Right lobe of liver (tissue), 6 donors: Measurements from ENCODE around the gene ALDOC. TPM values are rescaled to one million over a fixed set of nuclear protein-coding genes. Genes with fewer than 3 reads are reported as not detected.
A peak's percentile ranks its signal among the peaks of the same experiment; 100 is the strongest.

Experiments used
- ATAC-seq, 4 donors: fragments of 200-7000 bp; cut with Tn5 transposase; one replicate each; pipeline ENCODE4 v1.9.1; 2020; ENCODE audit warnings: mild to moderate bottlenecking in 4 of 4, moderate library complexity in 4 of 4
- DNase-seq, 3 donors: peaks; one replicate each; pipeline ENCODE4 v3.0.0-alpha.2; 2020
- H3K27ac ChIP-seq, 3 donors: fragments of 200-600 bp; one replicate each; pipeline ENCODE4 v1.8.0; 2022
- H3K27me3 ChIP-seq, 2 donors: fragments of 200-600 bp; one replicate each; pipeline ENCODE4 v1.8.0; 2022
- H3K36me3 ChIP-seq, 4 donors: fragments of 200-600 bp; sonication (generic) in 1 of 4; one replicate each; pipeline versions ENCODE4 v1.5.1 to v1.8.0; 2017 to 2022; ENCODE audit warnings: control low read depth in 1 of 4
- H3K4me1 ChIP-seq, 4 donors: fragments of 200-600 bp; sonication (generic) in 1 of 4; one replicate each; pipeline versions ENCODE4 v1.5.1 to v1.8.0; 2017 to 2022; ENCODE audit warnings: control low read depth in 1 of 4
- H3K4me3 ChIP-seq, 3 donors: fragments of 200-600 bp; one replicate each; pipeline ENCODE4 v1.8.0; 2022
- H3K9me3 ChIP-seq, 4 donors: fragments of 200-600 bp; sonication (generic) in 1 of 4; one replicate each; pipeline versions ENCODE4 v1.5.1 to v1.8.0; 2017 to 2022; ENCODE audit warnings: control low read depth in 1 of 4
- CTCF ChIP-seq, 4 donors: fragments of 200-600 bp in 3 of 4; fragments of 450-650 bp in 1 of 4; IDR thresholded peaks; one replicate each; pipeline versions ENCODE4 v1.5.1 to v1.8.0; 2016 to 2022; ENCODE audit warnings: antibody characterized with exemption in 4 of 4, mild to moderate bottlenecking in 2 of 4
- POLR2A ChIP-seq: fragments of 450-650 bp; IDR thresholded peaks from one replicate; pipeline ENCODE4 v1.6.1; 2017; ENCODE audit warnings: antibody characterized with exemption, mild to moderate bottlenecking
- WGBS: methylation state at CpG from one replicate; pipeline ENCODE4 v1.1.6; 2018; ENCODE audit warnings: low coverage, low lambda C conversion rate; ENCODE audit not compliant: insufficient coverage; ENCODE audit errors: missing lambda C conversion rate; 5-methylcytosine and 5-hydroxymethylcytosine counted together
- intact Hi-C, 2 donors: fragments of 100-400 bp; cut with DNase I; formaldehyde crosslinking; loops; one replicate each; pipeline versions ENCODE4 v1.11.2 to v1.14.1; 2022
- total RNA-seq, 6 experiments: library from RNA; depleted of rRNA in 2 of 6; stranded (reverse); fragments of >200 nt in 2 of 6; fragmentation: NEBNext Ultra II Directional in 3 of 6; extraction: Animal tissue kit (Norgen Biotek cat#: 25700) in 3 of 6; gene quantifications; one replicate each; pipeline versions ENCODE4 v1.1.0 to v1.2.4, GENCODE V29; 2016 to 2023
- donor health status: DM: no; HTN: yes; CAD: no.
- donor health status: DM: no; HTN: no; CAD: no.
- donor health status: DM: no; HTN: no; CAD: no.
- donor health status: DM: no; HTN: yes; CAD: no.
- donor health status: DM: no; HTN: yes; CAD: no.

ALDOC gene
- total RNA-seq, 6 experiments from 2014 or later: 36.0 to 76.6 (median 48.9) TPM

- TF ChIP-seq CTCF (IDR thresholded peaks at IDR 0.05) (no peak), POLR2A (peak; percentile 86)
- H3K4me3 ChIP-seq: peak within 1 kb of the TSS; percentile 36 to 93 (median 78)
- H3K36me3 ChIP-seq: peaks cover 0 to 35% (median 15%) of the 10 kb centered on the region in 4 donors
- intact Hi-C loops: no loop called here
- ATAC-seq (peak; percentile 85 to 90 (median 88)), DNase-seq (peak; percentile 88 to 90 (median 89))
- peaks cover 0 to 17% (median 9%) of the 10 kb centered on the region in 4 donors for H3K4me1 ChIP-seq
- no peaks in the 10 kb centered on the region for H3K9me3 ChIP-seq
- 3% methylated on average over 19 of the region's 67 CpGs for WGBS
- peak within 1 kb of the TSS; percentile 16 to 66 (median 62) for H3K27ac ChIP-seq
- H3K27me3 ChIP-seq: no peaks in the 10 kb centered on the region
These were observed 24.3 kb downstream of the ALDOC start, which contains the start of gene UNC119 for GRCh38 chr17:28552176-28552999. Gene UNC119, minus strand, starts transcription at chr17:28552624. Its CDS starts 67 bp downstream, at chr17:28552557.

- 20% methylated on average over 10 of the region's 10 CpGs for WGBS
- intact Hi-C loops: no loop called here
- peak overlapping the region; percentile 36 to 93 (median 78) for H3K4me3 ChIP-seq
- TF ChIP-seq POLR2A: no peak
- TF ChIP-seq CTCF (IDR thresholded peaks at IDR 0.05): no peak
- H3K27me3 ChIP-seq: no peaks in the 10 kb centered on the region
- H3K27ac ChIP-seq: peak overlapping the region in 2 of 3 donors; percentile 0 to 65
- H3K36me3 ChIP-seq: peaks cover 0 to 27% (median 14%) of the 10 kb centered on the region in 4 donors
- DNase-seq (no peak), ATAC-seq (no peak)
- peaks cover 0 to 17% (median 9%) of the 10 kb centered on the region in 4 donors for H3K4me1 ChIP-seq
- H3K9me3 ChIP-seq: no peaks in the 10 kb centered on the region
These were observed 25.1 kb downstream of the ALDOC start for GRCh38 chr17:28551421-28552175.

GRCh38 chr17:28550858-28551257 lies 25.8 kb downstream of the ALDOC start:
- intact Hi-C loops: no loop called here
- no peaks in the 10 kb centered on the region for H3K9me3 ChIP-seq
- H3K4me1 ChIP-seq: peaks cover 0 to 17% (median 9%) of the 10 kb centered on the region in 4 donors
- TF ChIP-seq POLR2A: no peak
- peaks cover 0 to 20% (median 10%) of the 10 kb centered on the region in 4 donors for H3K36me3 ChIP-seq
- H3K27ac ChIP-seq: no peak overlapping the region
- WGBS: no CpG with 5 or more reads among the region's 1 CpG
- H3K4me3 ChIP-seq: no peak overlapping the region
- no peak for ATAC-seq
- no peaks in the 10 kb centered on the region for H3K27me3 ChIP-seq
- no peak for DNase-seq

GRCh38 chr17:28549236-28550132 lies 27.2 kb downstream of the ALDOC start:
- H3K4me1 ChIP-seq: peaks cover 0 to 17% (median 8%) of the 10 kb centered on the region in 4 donors
- TF ChIP-seq CTCF (IDR thresholded peaks at IDR 0.05): no peak
- no peak for TF ChIP-seq POLR2A
- H3K36me3 ChIP-seq: peaks cover 0 to 8% (median 4%) of the 10 kb centered on the region in 4 donors
- DNase-seq: no peak
- H3K27me3 ChIP-seq: no peaks in the 10 kb centered on the region
- no peak for ATAC-seq
- H3K9me3 ChIP-seq: no peaks in the 10 kb centered on the region
- intact Hi-C loops: loop anchor here (5.0 kb wide), 2 partner anchors 63 to 68 kb away; partner anchors contain the start of gene RSKR (in 1 of the 2)
- no peak overlapping the region for H3K27ac ChIP-seq
- H3K4me3 ChIP-seq: no peak overlapping the region
- 61% methylated on average over 2 of the region's 3 CpGs for WGBS
